ENCODE data around the gene SPEF2.

Gene SPEF2

GRCh38 chr5:35811108-35811741 lies 193.6 kb downstream of the SPEF2 start:
- no peak overlapping the region for H3K27ac ChIP-seq (ENCODE audit: low read depth, low read length, poor library complexity, severe bottlenecking)
- TF ChIP-seq CTCF (IDR thresholded peaks at IDR 0.05; ENCODE audit: low read length) (no peak), EZH2 (IDR thresholded peaks at IDR 0.05; ENCODE audit: borderline replicate concordance, low read length) (no peak)
- no peaks in the 10 kb centered on the region for H3F3A ChIP-seq (ENCODE audit: insufficient read depth, low read length)
- H4K20me1 ChIP-seq (ENCODE audit: insufficient read depth, low read length): no peaks in the 10 kb centered on the region
- no peak overlapping the region for H3K9ac ChIP-seq (ENCODE audit: low read length)
- H3K4me3 ChIP-seq (ENCODE audit: low read depth, low read length, poor library complexity, severe bottlenecking): no peak overlapping the region
- no peaks in the 10 kb centered on the region for H3K79me2 ChIP-seq (ENCODE audit: insufficient read depth, low read length)
- H3K4me2 ChIP-seq (ENCODE audit: low read length): no peak overlapping the region
- H2AFZ ChIP-seq (ENCODE audit: low read length): no peak overlapping the region
- H3K9me2 ChIP-seq (ENCODE audit: low read depth, low read length): no peaks in the 10 kb centered on the region
- no peaks in the 10 kb centered on the region for H3K27me3 ChIP-seq (ENCODE audit: insufficient read depth, low read length)
- no peaks in the 10 kb centered on the region for H3K9me3 ChIP-seq (ENCODE audit: low read length)
- H3K36me3 ChIP-seq (ENCODE audit: insufficient read depth, low read length): no peaks in the 10 kb centered on the region
- H3K4me1 ChIP-seq (ENCODE audit: insufficient read depth, low read length, severe bottlenecking): peaks cover 10% of the 10 kb centered on the region

- no peak for TF ChIP-seq CTCF (IDR thresholded peaks at IDR 0.05; ENCODE audit: low read length)
- no peak for TF ChIP-seq EZH2 (IDR thresholded peaks at IDR 0.05; ENCODE audit: borderline replicate concordance, low read length)
- no peak overlapping the region for H3K4me2 ChIP-seq (ENCODE audit: low read length)
- H3K36me3 ChIP-seq (ENCODE audit: insufficient read depth, low read length): no peaks in the 10 kb centered on the region
- H3K9ac ChIP-seq (ENCODE audit: low read length): no peak overlapping the region
- no peaks in the 10 kb centered on the region for H4K20me1 ChIP-seq (ENCODE audit: insufficient read depth, low read length)
- peaks cover 15% of the 10 kb centered on the region for H3K4me1 ChIP-seq (ENCODE audit: insufficient read depth, low read length, severe bottlenecking)
- H3F3A ChIP-seq (ENCODE audit: insufficient read depth, low read length): no peaks in the 10 kb centered on the region
- no peak overlapping the region for H3K4me3 ChIP-seq (ENCODE audit: low read depth, low read length, poor library complexity, severe bottlenecking)
- H2AFZ ChIP-seq (ENCODE audit: low read length): no peak overlapping the region
- H3K27ac ChIP-seq (ENCODE audit: low read depth, low read length, poor library complexity, severe bottlenecking): no peak overlapping the region
- H3K79me2 ChIP-seq (ENCODE audit: insufficient read depth, low read length): no peaks in the 10 kb centered on the region
- no peaks in the 10 kb centered on the region for H3K27me3 ChIP-seq (ENCODE audit: insufficient read depth, low read length)
- no peaks in the 10 kb centered on the region for H3K9me3 ChIP-seq (ENCODE audit: low read length)
- no peaks in the 10 kb centered on the region for H3K9me2 ChIP-seq (ENCODE audit: low read depth, low read length)
Measured at GRCh38 chr5:35813521-35813920, 195.9 kb downstream of the SPEF2 start.

- no peak overlapping the region for H3K27ac ChIP-seq (ENCODE audit: low read depth, low read length, poor library complexity, severe bottlenecking)
- H3K4me2 ChIP-seq (ENCODE audit: low read length): peak overlapping the region; percentile 27; the same call in 1 of the 2 replicates
- no peaks in the 10 kb centered on the region for H3K79me2 ChIP-seq (ENCODE audit: insufficient read depth, low read length)
- peak overlapping the region; percentile 74 for H2AFZ ChIP-seq (ENCODE audit: low read length)
- TF ChIP-seq CTCF (IDR thresholded peaks at IDR 0.05; ENCODE audit: low read length): peak; percentile 69
- TF ChIP-seq EZH2 (IDR thresholded peaks at IDR 0.05; ENCODE audit: borderline replicate concordance, low read length): no peak
- peaks cover 15% of the 10 kb centered on the region for H3K4me1 ChIP-seq (ENCODE audit: insufficient read depth, low read length, severe bottlenecking)
- no peaks in the 10 kb centered on the region for H3K9me2 ChIP-seq (ENCODE audit: low read depth, low read length)
- no peaks in the 10 kb centered on the region for H3F3A ChIP-seq (ENCODE audit: insufficient read depth, low read length)
- H3K27me3 ChIP-seq (ENCODE audit: insufficient read depth, low read length): no peaks in the 10 kb centered on the region
- H3K36me3 ChIP-seq (ENCODE audit: insufficient read depth, low read length): no peaks in the 10 kb centered on the region; the same call in 1 of the 2 replicates
- H3K4me3 ChIP-seq (ENCODE audit: low read depth, low read length, poor library complexity, severe bottlenecking): no peak overlapping the region
- no peaks in the 10 kb centered on the region for H3K9me3 ChIP-seq (ENCODE audit: low read length)
- H4K20me1 ChIP-seq (ENCODE audit: insufficient read depth, low read length): no peaks in the 10 kb centered on the region
- no peak overlapping the region for H3K9ac ChIP-seq (ENCODE audit: low read length)
Measured at GRCh38 chr5:35815089-35815936, 197.7 kb downstream of the SPEF2 start.
